ENCODE results near the gene POC1A.

DNA sequence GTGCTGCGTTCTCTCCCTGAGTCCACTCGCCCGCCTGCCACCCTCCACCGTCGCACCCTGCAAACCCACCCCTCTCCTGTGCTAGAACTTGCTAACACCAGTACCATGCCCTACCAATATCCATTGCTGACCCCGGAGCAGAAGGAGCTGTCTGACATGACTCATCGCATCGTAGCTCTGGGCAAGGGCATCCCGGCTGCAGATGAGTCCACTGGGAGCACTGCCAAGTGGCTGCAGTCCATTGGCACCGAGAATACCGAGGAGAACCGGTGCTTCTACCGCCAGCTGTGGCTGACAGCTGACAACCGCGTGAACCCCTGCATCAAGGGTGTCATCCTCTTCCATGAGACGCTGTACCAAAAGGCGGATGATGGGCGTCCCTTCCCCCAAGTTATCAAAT is 38.8 kb upstream of the POC1A start:
- no peak for TF ChIP-seq EP300 (IDR thresholded peaks at IDR 0.05)
- no peak for TF ChIP-seq CTCF (IDR thresholded peaks at IDR 0.05)

Measured in upper lobe of left lung (tissue), 4 donors.